HepG2 (cell line): Measurements from ENCODE around the gene C14orf93. TPM values are rescaled to one million over a fixed set of nuclear protein-coding genes. Genes with fewer than 3 reads are reported as not detected.

ENCODE experiments used
- ARID3A ChIP-seq: IDR thresholded peaks from 2 replicates; pipeline ENCODE4 v1.6.1; 2012; ENCODE audit warnings: low read depth, low read length, improper control_type of control experiment
- ARNTL ChIP-seq: sonication (generic); formaldehyde crosslinking; IDR thresholded peaks from 2 replicates; pipeline ENCODE4 v1.4.0; 2020; ENCODE audit warnings: mild to moderate bottlenecking, missing genetic modification reagents
- E2F1 ChIP-seq: sonication (generic); formaldehyde crosslinking; IDR thresholded peaks from 2 replicates; pipeline ENCODE4 v1.5.0; 2020; ENCODE audit warnings: missing genetic modification reagents
- FOXK2 ChIP-seq: fragments of 450-650 bp; IDR thresholded peaks from 2 replicates; pipeline ENCODE4 v1.6.1; 2016
- GATA4 ChIP-seq: sonication (generic); IDR thresholded peaks from 2 replicates; pipeline ENCODE4 v1.6.1; 2016; ENCODE audit warnings: antibody characterized with exemption, low read depth, borderline replicate concordance
- GLI4 ChIP-seq: sonication (generic); formaldehyde crosslinking; IDR thresholded peaks from 2 replicates; pipeline ENCODE4 v1.5.1; 2020; ENCODE audit warnings: missing genetic modification reagents, mild to moderate bottlenecking, moderate library complexity, borderline replicate concordance
- HHEX ChIP-seq: IDR thresholded peaks from 2 replicates; pipeline ENCODE4 v1.6.1; 2016; ENCODE audit warnings: control low read depth
- HNRNPLL ChIP-seq: fragments of 200-400 bp; formaldehyde crosslinking; IDR thresholded peaks from 2 replicates; pipeline ENCODE4 v1.6.1; 2017; ENCODE audit warnings: mild to moderate bottlenecking, low read depth, low read length; ENCODE audit not compliant: poor library complexity, severe bottlenecking
- HOXA5 ChIP-seq: sonication (generic); formaldehyde crosslinking; IDR thresholded peaks from 2 replicates; pipeline ENCODE4 v1.4.0; 2020; ENCODE audit warnings: missing genetic modification reagents
- KAT7 ChIP-seq: IDR thresholded peaks from 2 replicates; pipeline ENCODE4 v1.6.1; 2018; ENCODE audit warnings: borderline replicate concordance, missing compliant biosample characterization
- KDM3A ChIP-seq: IDR thresholded peaks from 2 replicates; pipeline ENCODE4 v1.6.1; 2018; ENCODE audit warnings: low read depth, missing compliant biosample characterization
- MED1 ChIP-seq: sonication (generic); formaldehyde crosslinking; IDR thresholded peaks from 2 replicates; pipeline ENCODE4 v1.4.0; 2020; ENCODE audit warnings: missing genetic modification reagents
- NCOA2 ChIP-seq: sonication (generic); formaldehyde crosslinking; IDR thresholded peaks from 2 replicates; pipeline ENCODE4 v1.8.0; 2022; ENCODE audit warnings: inconsistent platforms
- NFYB ChIP-seq: sonication (generic); formaldehyde crosslinking; IDR thresholded peaks from 2 replicates; pipeline ENCODE4 v1.4.0; 2020; ENCODE audit warnings: missing genetic modification reagents
- PHF5A ChIP-seq: IDR thresholded peaks from one replicate; pipeline ENCODE4 v1.6.1; 2018; ENCODE audit warnings: low read depth, missing genetic modification reagents; ENCODE audit not compliant: unreplicated experiment
- RARG ChIP-seq: sonication (generic); formaldehyde crosslinking; IDR thresholded peaks from 2 replicates; pipeline ENCODE4 v1.4.0; 2020; ENCODE audit warnings: low read depth, mild to moderate bottlenecking, missing genetic modification reagents
- TARDBP ChIP-seq: sonication (generic); formaldehyde crosslinking; IDR thresholded peaks from 2 replicates; pipeline ENCODE4 v1.8.0; 2022; ENCODE audit warnings: mild to moderate bottlenecking, missing genetic modification reagents
- TGIF2 ChIP-seq: IDR thresholded peaks from 2 replicates; pipeline ENCODE4 v1.6.1; 2016; ENCODE audit warnings: control low read depth, missing compliant biosample characterization
- ZNF614 ChIP-seq: IDR thresholded peaks from 2 replicates; pipeline ENCODE4 v1.6.1; 2018; ENCODE audit warnings: missing biosample characterization, missing genetic modification reagents, inconsistent platforms, borderline replicate concordance
- ZNF691 ChIP-seq: sonication (generic); formaldehyde crosslinking; IDR thresholded peaks from 2 replicates; pipeline ENCODE4 v1.4.0; 2020; ENCODE audit warnings: missing genetic modification reagents, low read depth, mild to moderate bottlenecking, borderline replicate concordance
- ZNF704 ChIP-seq: sonication (generic); formaldehyde crosslinking; IDR thresholded peaks from 2 replicates; pipeline ENCODE4 v1.8.1; 2023; ENCODE audit warnings: mild to moderate bottlenecking, inconsistent platforms, moderate library complexity, missing genetic modification reagents, borderline replicate concordance
- polyA plus RNA-seq, 8 experiments: library from polyadenylated mRNA; depleted of rRNA in 3 of 8; stranded (reverse) in 7 of 8; unstranded in 1 of 8; fragments of >200 nt; fragmentation: Illumina TruSeq in 4 of 8; extraction: Trizol in 4 of 8; gene quantifications; 2 replicates each; pipeline versions ENCODE4 v1.2.1 to v1.2.3, GENCODE V29; 2011 to 2016; ENCODE audit warnings: low read depth in 4 of 8, missing spikeins in 1 of 8, mixed read lengths in 1 of 8; ENCODE audit not compliant: insufficient read depth in 1 of 8
- total RNA-seq, 5 experiments: library from RNA; depleted of rRNA; stranded (reverse); fragments of >200 nt; fragmentation: Illumina TruSeq; extraction: Trizol; gene quantifications; 2 replicates each; pipeline ENCODE4 v1.2.3, GENCODE V29; 2016; ENCODE audit warnings: low read depth in 1 of 5

Gene C14orf93
- total and polyA plus RNA-seq, 2 of the 13 experiments (the other 11 are each of a cell fraction or from before 2014, with no cell fraction given): 11.4 to 22.5 TPM

- TF ChIP-seq GATA4 (peak; percentile 74; the same call in 1 of the 2 replicates), ZNF691 (CRISPR knock-in tag) (peak; percentile 98), NFYB (CRISPR knock-in tag) (peak; percentile 34; the same call in 1 of the 2 replicates), HNRNPLL (no peak), ZNF704 (CRISPR knock-in tag) (0 out of 2 replicates have a peak, but pooled peaks have one; percentile 24), RARG (CRISPR knock-in tag) (no peak), FOXK2 (peak; percentile 74), HOXA5 (CRISPR knock-in tag) (no peak), HHEX (peak; percentile 73), E2F1 (CRISPR knock-in tag) (no peak), KDM3A (CRISPR knock-in tag) (peak; percentile 25; the same call in 1 of the 2 replicates), TARDBP (CRISPR knock-in tag) (no peak), TGIF2 (CRISPR knock-in tag) (peak; percentile 70; the same call in 1 of the 2 replicates), NCOA2 (CRISPR knock-in tag) (peak; percentile 96), MED1 (no peak), KAT7 (CRISPR knock-in tag) (peak; percentile 55; the same call in 1 of the 2 replicates), GLI4 (CRISPR knock-in tag) (peak; percentile 85; the same call in 1 of the 2 replicates), ARID3A (peak; percentile 92), PHF5A (peak; percentile 98), ZNF614 (CRISPR knock-in tag) (peak; percentile 50; the same call in 1 of the 2 replicates), ARNTL (CRISPR knock-in tag) (peak; percentile 93)
Observed at GRCh38 chr14:22977684-22978486, 32.1 kb downstream of the C14orf93 start (continued).
